OCI-LY1 (cell line): ENCODE results near the gene KSR1.

Experiments
- H2AFZ ChIP-seq: fragments of 200-600 bp; sonication (generic), shearing (Covaris generic); 2 replicates; pipeline ENCODE4 v1.6.0; 2014; ENCODE audit warnings: antibody characterized with exemption, mild to moderate bottlenecking, low read length
- H3F3A ChIP-seq: fragments of 200-600 bp; sonication (generic), shearing (Covaris generic); 2 replicates; pipeline ENCODE4 v1.6.0; 2014; ENCODE audit warnings: mild to moderate bottlenecking, antibody characterized with exemption, low read length, moderate library complexity; ENCODE audit not compliant: insufficient read depth
- H3K27ac ChIP-seq: fragments of 200-600 bp; sonication (generic); 2 replicates; pipeline ENCODE4 v1.5.1; 2014; ENCODE audit warnings: low read length, mixed run types, mild to moderate bottlenecking, low read depth; ENCODE audit not compliant: poor library complexity, severe bottlenecking
- H3K27me3 ChIP-seq: fragments of 200-600 bp; sonication (generic); 2 replicates; pipeline ENCODE4 v1.6.0; 2014; ENCODE audit warnings: antibody characterized with exemption, mild to moderate bottlenecking, low read length, moderate library complexity; ENCODE audit not compliant: insufficient read depth
- H3K36me3 ChIP-seq: fragments of 200-600 bp; sonication (generic); 2 replicates; pipeline ENCODE4 v1.6.1; 2014; ENCODE audit warnings: mild to moderate bottlenecking, antibody characterized with exemption, low read length, moderate library complexity, mixed read lengths; ENCODE audit not compliant: insufficient read depth
- H3K4me1 ChIP-seq: fragments of 200-600 bp; sonication (generic); 2 replicates; pipeline ENCODE4 v1.5.1; 2014; ENCODE audit warnings: mild to moderate bottlenecking, low read length, moderate library complexity; ENCODE audit not compliant: insufficient read depth, severe bottlenecking
- H3K4me2 ChIP-seq: fragments of 200-600 bp; sonication (generic), shearing (Covaris generic); 2 replicates; pipeline ENCODE4 v1.6.1; 2014; ENCODE audit warnings: low read length
- H3K4me3 ChIP-seq: fragments of 200-600 bp; sonication (generic); 2 replicates; pipeline ENCODE4 v1.5.1; 2014; ENCODE audit warnings: low read length, low read depth, mild to moderate bottlenecking, mixed read lengths; ENCODE audit not compliant: poor library complexity, severe bottlenecking
- H3K79me2 ChIP-seq: fragments of 200-600 bp; shearing (Covaris generic); 2 replicates; pipeline ENCODE4 v1.6.1; 2016; ENCODE audit warnings: mixed run types, low read length, mixed read lengths; ENCODE audit not compliant: insufficient read depth
- H3K9ac ChIP-seq: fragments of 200-600 bp; sonication (generic), shearing (Covaris generic); 2 replicates; pipeline ENCODE4 v1.6.1; 2014; ENCODE audit warnings: mild to moderate bottlenecking, low read length, mixed read lengths
- H3K9me2 ChIP-seq: fragments of 200-600 bp; sonication (generic), shearing (Covaris generic); 2 replicates; pipeline ENCODE4 v1.6.1; 2014; ENCODE audit warnings: low read depth, mild to moderate bottlenecking, low read length, mixed read lengths
- H3K9me3 ChIP-seq: fragments of 200-600 bp; shearing (Covaris generic); 2 replicates; pipeline ENCODE4 v1.6.1; 2014; ENCODE audit warnings: low read length, mixed read lengths
- H4K20me1 ChIP-seq: fragments of 200-600 bp; sonication (generic), shearing (Covaris generic); 2 replicates; pipeline ENCODE4 v1.6.0; 2016; ENCODE audit warnings: mild to moderate bottlenecking, low read length; ENCODE audit not compliant: insufficient read depth
- CTCF ChIP-seq: fragments of 200-600 bp; sonication (generic), shearing (Covaris generic); IDR thresholded peaks from 2 replicates; pipeline ENCODE4 v1.5.1; 2017; ENCODE audit warnings: mild to moderate bottlenecking, antibody characterized with exemption, low read length, moderate library complexity, mixed read lengths
- EZH2 ChIP-seq: fragments of 200-600 bp; sonication (generic), shearing (Covaris generic); IDR thresholded peaks from 2 replicates; pipeline ENCODE4 v1.8.0; 2017; ENCODE audit warnings: borderline replicate concordance, mixed run types, mild to moderate bottlenecking, antibody characterized with exemption, low read length, moderate library complexity, mixed read lengths

KSR1 gene

GRCh38 chr17:27579304-27579703 lies 123.1 kb downstream of the KSR1 start:
- Histone ChIP-seq H3K36me3 (no peaks in the 10 kb centered on the region), H3K9me3 (no peaks in the 10 kb centered on the region), H3K27ac (no peak overlapping the region), H3K9ac (no peak overlapping the region), H3K9me2 (no peaks in the 10 kb centered on the region), H3K27me3 (no peaks in the 10 kb centered on the region), H3K4me3 (no peak overlapping the region), H3K79me2 (no peaks in the 10 kb centered on the region), H3F3A (no peaks in the 10 kb centered on the region), H3K4me2 (no peak overlapping the region), H2AFZ (no peak overlapping the region), H4K20me1 (no peaks in the 10 kb centered on the region), H3K4me1 (no peaks in the 10 kb centered on the region)
- TF ChIP-seq EZH2 = no peak
- TF ChIP-seq CTCF = no peak

DNA sequence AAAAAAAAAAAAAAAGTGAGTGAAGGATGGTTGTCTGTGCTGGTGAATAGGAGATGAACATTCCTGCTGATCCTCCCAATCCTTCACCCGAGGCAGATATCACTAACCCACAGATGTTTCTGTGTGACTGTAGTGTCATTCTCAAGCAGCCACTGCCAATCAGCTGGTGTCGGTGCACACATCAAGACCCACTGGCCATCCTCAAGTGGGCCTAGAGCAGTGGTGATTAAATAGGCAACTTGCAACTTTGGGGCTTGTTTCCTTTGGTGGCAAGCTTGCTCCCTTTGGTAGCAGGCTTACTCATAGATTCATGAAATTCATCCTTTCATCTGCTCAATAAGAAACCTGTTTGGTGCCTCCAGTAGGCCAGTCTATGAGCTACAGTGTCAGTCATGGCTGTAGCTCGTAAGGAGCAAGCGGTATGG lies 123.7 kb downstream of the KSR1 start:
- TF ChIP-seq CTCF (no peak), EZH2 (no peak)
- Histone ChIP-seq H3F3A (no peaks in the 10 kb centered on the region), H2AFZ (no peak overlapping the region), H3K9ac (no peak overlapping the region), H4K20me1 (no peaks in the 10 kb centered on the region), H3K4me3 (no peak overlapping the region), H3K9me2 (no peaks in the 10 kb centered on the region), H3K9me3 (no peaks in the 10 kb centered on the region), H3K27ac (no peak overlapping the region), H3K4me1 (no peaks in the 10 kb centered on the region), H3K4me2 (no peak overlapping the region), H3K79me2 (no peaks in the 10 kb centered on the region), H3K36me3 (no peaks in the 10 kb centered on the region), H3K27me3 (no peaks in the 10 kb centered on the region)

- TF ChIP-seq EZH2 = no peak
- no peak for TF ChIP-seq CTCF
- H3K4me1 ChIP-seq = no peaks in the 10 kb centered on the region
- H3K27ac ChIP-seq = no peak overlapping the region
- H3K9me2 ChIP-seq = no peaks in the 10 kb centered on the region
- no peaks in the 10 kb centered on the region for H3K9me3 ChIP-seq
- H3K79me2 ChIP-seq = no peaks in the 10 kb centered on the region
- H3K27me3 ChIP-seq = no peaks in the 10 kb centered on the region
- no peak overlapping the region for H3K4me2 ChIP-seq
- no peak overlapping the region for H3K9ac ChIP-seq
- H2AFZ ChIP-seq = no peak overlapping the region
- no peak overlapping the region for H3K4me3 ChIP-seq
- no peaks in the 10 kb centered on the region for H4K20me1 ChIP-seq
- no peaks in the 10 kb centered on the region for H3K36me3 ChIP-seq
- no peaks in the 10 kb centered on the region for H3F3A ChIP-seq
Measured at GRCh38 chr17:27581016-27581415, 124.8 kb downstream of the KSR1 start.
